ENCODE results near the gene SNAI1.
A peak's percentile ranks its signal among the peaks of the same experiment; 100 is the strongest.
"Not testable (repeated sequence)": the region's sequence is repeated elsewhere in the genome, so short reads cannot be mapped to it uniquely, and the experiment has no call there.

The SNAI1 gene

GRCh38 chr20:49964964-49965780 is 17.6 kb upstream of the SNAI1 start:
- DNase-seq, result no peak

DNA sequence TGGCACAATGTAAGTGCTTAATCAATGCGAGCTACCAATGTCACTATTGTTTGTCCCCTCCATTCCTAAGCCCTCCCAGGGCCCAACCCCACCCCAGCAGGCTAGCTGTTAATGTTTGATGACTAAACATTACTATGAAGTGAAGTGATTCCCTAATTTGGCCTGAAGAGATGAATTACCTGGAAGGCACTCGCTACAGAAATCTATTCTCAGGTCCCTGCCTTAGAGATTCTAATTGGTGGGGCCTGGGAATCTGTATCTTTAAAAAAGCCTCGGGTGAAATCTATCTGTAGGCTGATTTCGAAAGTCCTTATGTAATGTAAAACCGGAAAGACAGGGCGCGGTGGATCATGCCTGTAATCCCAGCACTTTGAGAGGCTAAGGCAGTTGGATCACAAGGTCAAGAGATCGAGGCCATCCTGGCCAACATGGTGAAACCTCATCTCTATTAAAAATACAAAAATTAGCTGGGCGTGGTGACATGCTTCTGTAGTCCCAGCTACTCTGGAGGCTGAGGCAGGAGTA is 16.9 kb upstream of the SNAI1 start:
- no peak for DNase-seq

DNA sequence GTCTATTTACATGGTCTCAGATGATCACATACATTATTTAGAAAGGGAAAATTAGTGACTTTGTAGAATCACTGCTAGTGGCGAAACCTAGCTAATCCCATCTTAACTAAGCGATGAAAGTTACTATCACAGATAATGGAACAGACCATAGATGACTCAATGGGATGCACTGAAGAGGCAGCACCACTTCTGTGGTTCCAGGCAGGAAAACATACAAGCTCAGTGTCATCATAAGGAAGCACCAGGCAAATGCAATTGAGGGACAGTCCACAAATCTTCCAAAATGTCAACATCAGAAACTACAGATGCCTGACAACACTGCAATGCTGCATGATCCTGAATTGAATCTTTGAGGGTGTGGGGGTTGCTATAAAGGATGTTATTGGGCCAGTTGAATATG is 15.9 kb upstream of the SNAI1 start:
- no peak for DNase-seq

DNA sequence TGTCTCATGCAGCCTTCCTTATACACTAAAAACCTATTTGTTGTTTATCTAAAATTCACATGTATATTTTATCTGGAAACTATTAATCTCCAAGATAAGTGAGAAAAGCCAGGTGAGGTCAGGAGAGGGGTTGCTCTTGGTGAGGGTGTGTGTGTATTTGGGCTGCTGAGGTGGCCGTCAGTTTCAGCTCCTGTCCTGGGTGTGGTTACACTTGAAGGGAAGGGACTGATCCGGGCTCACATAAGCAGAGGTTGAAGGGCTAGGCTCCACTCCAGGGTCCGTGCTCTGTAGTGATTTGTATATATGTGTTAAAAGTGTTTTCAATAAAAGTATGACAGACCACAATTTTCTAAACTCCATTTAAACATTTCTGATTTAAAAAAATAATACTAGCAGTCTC is 13.5 kb upstream of the SNAI1 start:
- no peak for DNase-seq

- DNase-seq, result no peak
Measured at GRCh38 chr20:49969946-49970345, 12.8 kb upstream of the SNAI1 start.

DNA sequence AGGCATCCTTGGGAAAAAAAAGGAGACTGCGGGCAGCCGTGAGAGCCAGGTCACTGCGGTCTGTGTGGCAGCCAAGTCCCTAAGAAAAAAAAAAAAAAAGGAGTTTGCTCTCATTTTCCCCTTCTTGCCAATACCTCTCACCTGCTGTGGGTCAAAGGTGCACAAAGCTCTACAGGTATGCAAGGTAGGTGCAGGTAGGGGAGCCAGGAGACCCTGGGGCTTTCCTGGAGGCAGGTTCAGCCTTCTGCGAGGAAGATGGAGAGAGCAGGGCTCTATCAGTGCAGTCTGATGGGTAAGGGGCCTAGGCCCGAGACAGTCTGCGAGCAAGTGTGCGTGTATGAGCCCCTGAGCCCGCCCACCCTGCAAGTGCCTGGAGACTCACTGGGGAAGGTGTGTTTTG is 12.3 kb upstream of the SNAI1 start:
- no peak for DNase-seq

- no peak for DNase-seq
Measured at GRCh38 chr20:49973981-49974380, 8.8 kb upstream of the SNAI1 start.

GRCh38 chr20:49976542-49976941 is 6.2 kb upstream of the SNAI1 start:
- no peak for DNase-seq

DNA sequence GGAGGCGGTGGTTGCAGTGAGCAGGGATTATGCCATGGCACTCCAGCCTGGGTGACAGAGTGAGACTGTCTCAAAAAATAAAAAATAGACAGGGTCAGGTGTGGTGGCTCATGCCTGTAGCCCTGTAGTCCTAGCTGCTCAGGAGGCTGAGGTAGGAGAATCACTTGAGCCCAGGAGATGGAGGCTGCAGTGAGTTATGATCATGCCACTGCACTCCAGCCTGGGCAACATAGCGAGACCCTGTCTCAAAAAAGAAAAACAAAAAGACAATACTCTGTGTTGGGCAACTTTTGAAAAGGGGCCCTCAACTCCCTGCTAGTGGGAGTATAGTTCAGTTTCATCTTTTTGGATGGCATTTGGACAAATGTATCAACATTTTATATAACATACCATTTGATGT is 5.0 kb upstream of the SNAI1 start:
- DNase-seq, result not testable (repeated sequence)

- DNase-seq, result no peak
Measured at GRCh38 chr20:49978685-49979029, 4.1 kb upstream of the SNAI1 start.

DNA sequence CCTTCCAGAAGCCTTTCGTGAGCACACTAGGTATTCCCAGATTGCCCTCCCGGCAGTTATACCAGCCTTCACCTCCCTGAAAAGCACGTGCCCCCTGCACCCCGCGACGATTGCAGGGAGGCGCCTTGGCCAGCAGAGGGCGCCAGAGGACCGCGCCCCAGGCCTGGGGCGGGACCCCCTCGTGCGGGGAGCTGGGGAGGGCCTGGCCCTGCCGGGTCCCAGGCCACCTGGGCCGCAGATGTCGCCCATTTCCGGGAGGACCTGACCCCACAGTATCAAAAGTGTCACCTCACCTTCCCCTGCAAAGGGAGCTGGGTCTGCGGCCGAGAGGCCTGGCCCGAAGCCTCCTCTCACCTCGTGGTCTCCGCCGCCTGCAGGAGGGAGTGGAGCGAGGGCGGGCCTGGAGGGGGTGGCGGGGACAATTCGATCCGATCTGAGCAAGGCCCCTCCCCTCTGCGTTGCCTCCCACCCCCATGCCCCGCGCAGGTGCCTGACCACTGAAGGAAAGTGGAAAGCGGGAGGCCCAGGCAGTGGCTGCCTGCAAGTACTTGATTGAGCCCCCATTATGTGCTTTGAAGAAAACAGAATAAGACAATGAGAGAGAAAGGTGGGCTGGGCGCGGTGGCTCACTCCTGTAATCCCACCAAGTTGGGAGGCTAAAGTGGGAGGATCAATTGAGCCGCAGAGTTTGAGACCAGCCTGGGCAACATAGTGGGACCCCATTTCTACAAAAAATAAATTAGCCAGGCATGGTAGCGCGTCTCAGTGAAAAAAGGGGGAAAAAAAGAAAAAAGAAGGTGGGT is 3.5 kb upstream of the SNAI1 start:
- DNase-seq, result peak; percentile 69

GRCh38 chr20:49980140-49981008 is 2.4 kb upstream of the SNAI1 start:
- DNase-seq, result no peak

GRCh38 chr20:49981218-49982071 is 1.3 kb upstream of the SNAI1 start:
- DNase-seq, result no peak

DNA sequence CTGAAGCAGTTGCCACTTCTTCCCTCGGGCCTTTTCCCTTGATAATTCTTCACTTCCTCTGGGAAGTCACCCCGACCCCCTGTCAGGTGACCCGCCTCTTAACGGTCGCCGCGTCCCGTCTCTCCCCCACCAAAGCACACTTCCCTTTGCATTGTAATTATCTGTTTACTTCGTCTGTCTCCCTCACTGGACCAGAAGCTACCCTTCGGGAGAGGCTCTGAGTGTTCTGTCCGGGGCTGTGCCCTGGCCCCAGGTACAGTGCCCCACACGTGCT is 771 bp upstream of the SNAI1 start:
- DNase-seq, result no peak

DNA sequence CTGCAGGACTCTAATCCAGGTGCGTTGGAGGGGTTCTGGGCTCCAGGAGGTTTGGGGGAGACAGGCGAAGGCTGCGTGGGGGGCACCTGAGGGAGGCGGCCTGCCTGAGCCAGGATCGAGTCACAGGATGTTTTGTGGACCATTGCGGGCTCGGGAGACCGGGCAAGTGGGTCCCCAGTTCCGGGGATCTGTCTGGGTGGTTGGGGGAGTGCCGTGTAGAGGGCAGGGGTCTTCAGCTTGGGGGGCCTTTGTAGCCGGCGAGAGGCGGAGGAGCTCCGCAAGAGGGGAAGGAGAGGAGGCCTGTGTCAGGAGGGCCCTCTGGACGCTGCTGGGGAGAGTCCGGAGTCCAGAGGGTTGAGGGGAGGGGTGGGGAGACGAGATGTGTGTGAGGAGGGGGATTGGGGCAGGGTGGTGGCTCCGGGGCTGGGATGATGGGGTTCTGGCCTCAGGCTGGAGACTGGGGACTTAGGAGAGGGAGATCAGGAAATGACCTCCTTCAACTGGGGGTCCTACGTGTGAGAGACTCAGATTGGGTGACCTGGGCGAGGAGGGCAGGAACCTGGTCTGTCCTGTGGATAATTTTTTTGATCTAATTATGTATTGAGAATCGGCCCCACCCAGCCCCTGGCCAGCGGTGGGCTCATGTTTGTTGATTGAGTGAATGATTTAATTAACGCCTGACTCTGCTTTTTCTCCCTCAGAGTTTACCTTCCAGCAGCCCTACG is 505 bp downstream of the SNAI1 start:
- no peak for DNase-seq

DNA sequence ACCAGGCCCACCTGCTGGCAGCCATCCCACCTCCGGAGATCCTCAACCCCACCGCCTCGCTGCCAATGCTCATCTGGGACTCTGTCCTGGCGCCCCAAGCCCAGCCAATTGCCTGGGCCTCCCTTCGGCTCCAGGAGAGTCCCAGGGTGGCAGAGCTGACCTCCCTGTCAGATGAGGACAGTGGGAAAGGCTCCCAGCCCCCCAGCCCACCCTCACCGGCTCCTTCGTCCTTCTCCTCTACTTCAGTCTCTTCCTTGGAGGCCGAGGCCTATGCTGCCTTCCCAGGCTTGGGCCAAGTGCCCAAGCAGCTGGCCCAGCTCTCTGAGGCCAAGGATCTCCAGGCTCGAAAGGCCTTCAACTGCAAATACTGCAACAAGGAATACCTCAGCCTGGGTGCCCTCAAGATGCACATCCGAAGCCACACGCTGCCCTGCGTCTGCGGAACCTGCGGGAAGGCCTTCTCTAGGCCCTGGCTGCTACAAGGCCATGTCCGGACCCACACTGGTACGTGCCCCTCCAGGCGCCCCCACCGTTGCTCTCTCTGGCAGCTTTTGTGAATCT is 1.1 kb downstream of the SNAI1 start:
- no peak for DNase-seq

- no peak for DNase-seq
Measured at GRCh38 chr20:49984426-49985153, 1.8 kb downstream of the SNAI1 start.

- DNase-seq, result no peak
Measured at GRCh38 chr20:49985157-49985556, 2.4 kb downstream of the SNAI1 start.

DNA sequence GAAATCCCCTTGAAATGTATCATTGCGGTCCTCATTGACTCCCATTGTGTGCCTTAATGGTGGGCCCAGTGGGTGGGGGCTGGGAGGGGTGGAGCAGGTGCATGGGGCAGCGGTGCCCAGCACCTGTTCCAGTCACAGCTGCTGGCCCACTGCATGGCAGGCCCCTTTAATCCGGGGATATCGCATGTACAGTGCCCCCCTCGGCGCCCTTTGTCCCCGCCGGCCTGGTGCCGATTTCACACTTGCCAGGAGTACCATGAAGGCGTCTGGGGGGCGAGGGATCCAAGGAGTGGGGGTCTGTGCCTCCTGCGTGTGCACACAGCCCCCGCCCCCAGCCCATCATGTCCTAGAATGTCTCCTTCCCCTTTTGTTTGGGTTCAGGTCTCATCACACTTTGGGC is 2.8 kb downstream of the SNAI1 start:
- no peak for DNase-seq

DNA sequence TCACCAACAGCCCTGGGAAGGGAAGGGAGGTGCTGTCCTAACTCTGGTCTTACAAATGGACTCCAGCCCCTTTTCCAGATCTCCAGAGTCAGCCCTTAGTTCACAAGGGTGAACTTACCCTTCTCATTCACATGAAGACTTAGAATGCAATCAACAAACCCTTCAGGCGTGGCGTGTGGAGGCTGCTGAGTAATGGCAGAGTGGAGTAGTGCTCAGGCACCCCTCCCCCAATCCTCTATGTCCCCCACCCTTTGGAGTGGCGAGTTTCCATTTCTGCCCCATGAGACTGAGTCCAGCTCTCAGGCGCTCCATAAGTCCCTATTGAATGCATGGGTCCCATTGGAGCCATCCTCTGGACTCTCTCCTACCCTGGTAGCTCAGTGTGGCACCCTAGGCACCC is 3.3 kb downstream of the SNAI1 start:
- no peak for DNase-seq

Measured in CD4-positive, alpha-beta T cell treated with Interleukin-10 for 1 hour (primary cell).